CD4-positive, alpha-beta T cell (primary cell): ENCODE data around the gene XCL2. TPM values are rescaled to one million over a fixed set of nuclear protein-coding genes. Genes with fewer than 3 reads are reported as not detected.

Experiments used
- ATAC-seq: fragments of 200-7000 bp; cut with Tn5 transposase; one replicate; pipeline ENCODE4 v1.10.0; 2022; ENCODE audit warnings: mild to moderate bottlenecking; ENCODE audit not compliant: poor library complexity
- CTCF ChIA-PET: fragments of 350-600 bp; sonication (Branson Sonifier 250); formaldehyde crosslinking; loops from one replicate; lab custom pipeline; 2021; ENCODE audit warnings: antibody characterized with exemption, inconsistent platforms; lab: Charles Lee
- POLR2A ChIA-PET: fragments of 350-600 bp; sonication (Branson Sonifier 250); formaldehyde crosslinking; loops from one replicate; lab custom pipeline; 2021; ENCODE audit warnings: antibody characterized with exemption, inconsistent platforms; lab: Charles Lee
- DNase-seq, 14 experiments: peaks; one replicate each; pipeline ENCODE4 v3.0.0-alpha.2; 2013 to 2020; ENCODE audit warnings: mixed read lengths in 2 of 14
- H3K27ac ChIP-seq, 2 donors: one replicate each; pipeline versions ENCODE4 v1.5.1 to v1.7.0; 2013; ENCODE audit warnings: low read length in 2 of 2, low read depth in 1 of 2, mild to moderate bottlenecking in 1 of 2
- H3K27me3 ChIP-seq, 2 experiments: 1 replicate in 1 of 2; 2 replicates in 1 of 2; pipeline versions ENCODE4 v1.6.1 to v1.7.0; 2013; ENCODE audit warnings: low read length in 2 of 2, control low read depth in 1 of 2, mild to moderate bottlenecking in 1 of 2, moderate library complexity in 1 of 2; ENCODE audit not compliant: insufficient read depth in 2 of 2, control insufficient read depth in 1 of 2
- H3K36me3 ChIP-seq: one replicate; pipeline ENCODE4 v1.6.1; 2013; ENCODE audit warnings: low read length, control low read depth; ENCODE audit not compliant: insufficient read depth
- H3K4me1 ChIP-seq: one replicate; pipeline ENCODE4 v1.6.1; 2013; ENCODE audit warnings: low read length, control low read depth; ENCODE audit not compliant: insufficient read depth
- H3K4me3 ChIP-seq: one replicate; pipeline ENCODE4 v1.5.1; 2013; ENCODE audit warnings: mild to moderate bottlenecking, low read length, moderate library complexity
- H3K9me3 ChIP-seq, 2 experiments: 1 replicate in 1 of 2; 2 replicates in 1 of 2; pipeline versions ENCODE4 v1.6.1 to v1.7.0; 2013; ENCODE audit warnings: low read length in 2 of 2, mild to moderate bottlenecking in 2 of 2, control low read depth in 1 of 2, moderate library complexity in 1 of 2; ENCODE audit not compliant: control insufficient read depth in 1 of 2, insufficient read depth in 1 of 2
- H3K27ac Mint-ChIP-seq: one replicate; pipeline ENCODE4 v1.8.0; 2020; ENCODE audit warnings: mixed read lengths
- H3K27me3 Mint-ChIP-seq: one replicate; pipeline ENCODE4 v1.8.0; 2021; ENCODE audit warnings: mixed read lengths
- H3K36me3 Mint-ChIP-seq: one replicate; pipeline ENCODE4 v1.8.0; 2021; ENCODE audit warnings: low read depth, mixed read lengths
- H3K4me1 Mint-ChIP-seq: one replicate; pipeline ENCODE4 v1.8.0; 2021; ENCODE audit warnings: low read depth, mixed read lengths
- H3K4me3 Mint-ChIP-seq: one replicate; pipeline ENCODE4 v1.8.0; 2020; ENCODE audit warnings: mild to moderate bottlenecking, mixed read lengths
- H3K9me3 Mint-ChIP-seq: one replicate; pipeline ENCODE4 v1.8.0; 2020; ENCODE audit warnings: mixed read lengths
- CTCF ChIP-seq: fragments of 200-600 bp; IDR thresholded peaks from one replicate; pipeline ENCODE4 v1.8.0; 2022; ENCODE audit warnings: antibody characterized with exemption, mild to moderate bottlenecking
- intact Hi-C, 2 experiments: fragments of 100-400 bp; cut with DNase I in 1 of 2; cut with micrococcal nuclease in 1 of 2; formaldehyde crosslinking; loops; one replicate each; pipeline versions ENCODE4 v1.15.1 to v1.9.0; 2023 to 2025; cut with DNase I, micrococcal nuclease
- total RNA-seq, 174 experiments: library from RNA in 2 of 174; stranded (reverse) in 2 of 174; gene quantifications; one replicate each; pipeline ENCODE4 v1.2.3 and lab custom pipeline; 2021 to 2026

The XCL2 gene
- total RNA-seq, 2 experiments from 2014 or later = not detected

DNA sequence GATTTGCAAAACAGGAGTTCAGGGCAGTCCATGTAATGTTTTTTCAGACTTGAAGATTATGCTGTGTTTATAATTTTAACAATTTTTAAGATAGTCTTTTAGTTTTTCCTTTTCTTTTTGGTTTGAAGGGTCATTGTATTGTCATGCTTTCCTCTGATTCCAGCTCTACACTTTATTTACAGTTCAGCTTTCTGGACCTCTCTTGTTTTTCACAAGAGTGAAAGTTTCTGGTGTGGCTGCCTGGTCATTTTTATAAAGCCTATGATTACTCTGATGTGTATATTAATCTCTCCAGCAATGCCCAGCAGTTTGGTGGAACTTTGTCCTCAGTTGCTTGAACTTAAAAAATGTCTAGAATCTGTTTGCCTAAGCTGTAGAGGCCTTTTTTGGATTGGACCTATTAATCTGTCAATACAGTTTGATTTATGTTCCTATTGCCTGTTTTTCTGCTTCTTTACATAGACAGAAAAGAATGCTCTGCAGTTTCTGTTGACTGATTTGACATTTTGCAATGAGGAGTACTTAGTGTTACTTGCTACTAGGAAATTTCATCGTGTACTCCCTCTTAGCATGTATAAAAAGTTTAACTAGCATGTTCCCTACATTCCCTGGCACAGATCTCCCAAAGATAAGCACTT, 52.2 kb downstream of the XCL2 start:
- CTCF ChIA-PET = no interaction called here
- no peaks in the 10 kb centered on the region for H3K9me3 Mint-ChIP-seq
- H3K27ac Mint-ChIP-seq = no peak overlapping the region
- no peaks in the 10 kb centered on the region for H3K27me3 ChIP-seq
- POLR2A ChIA-PET = no interaction called here
- ATAC-seq (no peak), DNase-seq (no peak)
- intact Hi-C loops = no loop called here
- no peak for TF ChIP-seq CTCF
- H3K27ac ChIP-seq = no peak overlapping the region
- H3K4me3 ChIP-seq = no peak overlapping the region
- H3K27me3 Mint-ChIP-seq = no peaks in the 10 kb centered on the region
- peaks cover 10% of the 10 kb centered on the region for H3K4me1 Mint-ChIP-seq
- H3K4me3 Mint-ChIP-seq = no peak overlapping the region
- no peaks in the 10 kb centered on the region for H3K36me3 Mint-ChIP-seq
- H3K36me3 ChIP-seq = no peaks in the 10 kb centered on the region
- H3K9me3 ChIP-seq = no peaks in the 10 kb centered on the region
- H3K4me1 ChIP-seq = peaks cover 3% of the 10 kb centered on the region

Other genes with a start within 250 kb of the XCL2 start
- gene XCL1, start 32.6 kb upstream of the XCL2 start, total RNA-seq = under 1 TPM; 0.22 to 0.38 TPM
- not detected for gene DPT, start 185.2 kb upstream of the XCL2 start, total RNA-seq